B cell (primary cell): ENCODE results near the gene CCDC137.

Experiments used
- CTCF ChIP-seq: fragments of 200-600 bp; IDR thresholded peaks from one replicate; pipeline ENCODE4 v1.8.0; 2022; ENCODE audit warnings: antibody characterized with exemption, mild to moderate bottlenecking
- EZH2 ChIP-seq: IDR thresholded peaks from 2 replicates; pipeline ENCODE4 v1.6.1; 2012; ENCODE audit warnings: borderline replicate concordance, low read depth, mild to moderate bottlenecking, moderate library complexity, low read length; ENCODE audit not compliant: insufficient read depth, poor library complexity, severe bottlenecking

- no peak for TF ChIP-seq EZH2
- no peak for TF ChIP-seq CTCF
These were observed 29.8 kb downstream of the CCDC137 start for GRCh38 chr17:81696218-81696941.
